CD14-positive monocyte (primary cell): ENCODE data around the gene PHF3. TPM values are rescaled to one million over a fixed set of nuclear protein-coding genes. Genes with fewer than 3 reads are reported as not detected.

Source experiments
- DNase-seq, 3 donors: peaks; one replicate each; pipeline ENCODE4 v3.0.0-alpha.2; 2011 to 2022
- H2AFZ ChIP-seq: 2 replicates; pipeline ENCODE4 v1.6.0; 2012; ENCODE audit warnings: mild to moderate bottlenecking, low read depth, low read length, inconsistent platforms; ENCODE audit not compliant: insufficient read depth, poor library complexity, severe bottlenecking
- H3K27ac ChIP-seq, 2 donors: 1 replicate in 1 of 2; 2 replicates in 1 of 2; pipeline ENCODE4 v1.5.1; 2012 to 2013; ENCODE audit warnings: low read length in 2 of 2, control low read depth in 1 of 2, inconsistent platforms in 1 of 2, low read depth in 1 of 2, mild to moderate bottlenecking in 1 of 2
- H3K27me3 ChIP-seq, 2 donors: one replicate each; pipeline versions ENCODE4 v1.6.0 to v1.6.1; 2011 to 2013; ENCODE audit warnings: low read length in 2 of 2; ENCODE audit not compliant: control insufficient read depth in 2 of 2, insufficient read depth in 2 of 2
- H3K36me3 ChIP-seq, 2 donors: replicated peaks in 1 of 2; 1 replicate in 1 of 2; 2 replicates in 1 of 2; pipeline versions ENCODE4 v1.5.1 to v1.6.1; 2012 to 2013; ENCODE audit warnings: low read length in 2 of 2, control low read depth in 1 of 2, inconsistent platforms in 1 of 2, mild to moderate bottlenecking in 1 of 2; ENCODE audit not compliant: insufficient read depth in 2 of 2, control insufficient read depth in 1 of 2
- H3K4me1 ChIP-seq, 2 donors: 1 replicate in 1 of 2; 2 replicates in 1 of 2; pipeline versions ENCODE4 v1.5.1 to v1.6.1; 2012 to 2013; ENCODE audit warnings: low read length in 2 of 2, control low read depth in 1 of 2, inconsistent platforms in 1 of 2, mild to moderate bottlenecking in 1 of 2, moderate library complexity in 1 of 2; ENCODE audit not compliant: insufficient read depth in 2 of 2, control insufficient read depth in 1 of 2
- H3K4me2 ChIP-seq: replicated peaks from 2 replicates; pipeline ENCODE3; 2012; ENCODE audit warnings: low read length, moderate library complexity, mild to moderate bottlenecking; ENCODE audit not compliant: poor library complexity, severe bottlenecking; ENCODE audit errors: extremely low read depth
- H3K4me3 ChIP-seq, 3 experiments: fragments of 200-600 bp in 1 of 3; sonication (generic) in 1 of 3; replicated peaks in 1 of 3; 1 replicate in 2 of 3; 2 replicates in 1 of 3; pipeline ENCODE4 v1.5.1; 2011 to 2013; ENCODE audit warnings: low read length in 3 of 3, mild to moderate bottlenecking in 3 of 3, control low read depth in 2 of 3, low read depth in 2 of 3, inconsistent platforms in 1 of 3, moderate library complexity in 1 of 3
- H3K79me2 ChIP-seq: 2 replicates; pipeline ENCODE4 v1.6.0; 2012; ENCODE audit warnings: mild to moderate bottlenecking, control low read depth, inconsistent platforms, low read length, moderate library complexity; ENCODE audit not compliant: insufficient read depth
- H3K9ac ChIP-seq: 2 replicates; pipeline ENCODE4 v1.6.0; 2017; ENCODE audit warnings: low read length, mild to moderate bottlenecking; ENCODE audit not compliant: insufficient read depth, poor library complexity, severe bottlenecking
- H3K9me3 ChIP-seq, 2 donors: replicated peaks in 1 of 2; 1 replicate in 1 of 2; 2 replicates in 1 of 2; pipeline versions ENCODE4 v1.5.1 to v1.6.1; 2012 to 2013; ENCODE audit warnings: low read length in 2 of 2, control low read depth in 1 of 2; ENCODE audit not compliant: control insufficient read depth in 1 of 2, insufficient read depth in 1 of 2
- H4K20me1 ChIP-seq: 2 replicates; pipeline ENCODE4 v1.6.0; 2012; ENCODE audit warnings: mild to moderate bottlenecking, low read length, control low read depth, moderate library complexity; ENCODE audit not compliant: insufficient read depth
- H3K27ac Mint-ChIP-seq, 7 donors: one replicate each; pipeline ENCODE4 v1.8.0; 2020; ENCODE audit warnings: mild to moderate bottlenecking in 7 of 7, mixed read lengths in 7 of 7, moderate library complexity in 6 of 7, inconsistent platforms in 2 of 7
- H3K27me3 Mint-ChIP-seq, 3 donors: one replicate each; pipeline ENCODE4 v1.8.0; 2021 to 2022; ENCODE audit warnings: low read depth in 3 of 3, mild to moderate bottlenecking in 3 of 3, mixed read lengths in 3 of 3, moderate library complexity in 3 of 3, inconsistent platforms in 1 of 3
- H3K36me3 Mint-ChIP-seq, 2 donors: one replicate each; pipeline ENCODE4 v1.8.0; 2020; ENCODE audit warnings: mixed read lengths in 2 of 2, inconsistent platforms in 1 of 2, mild to moderate bottlenecking in 1 of 2
- H3K4me1 Mint-ChIP-seq: one replicate; pipeline ENCODE4 v1.8.0; 2020; ENCODE audit warnings: mild to moderate bottlenecking, mixed read lengths
- H3K4me3 Mint-ChIP-seq, 2 donors: one replicate each; pipeline ENCODE4 v1.8.0; 2020; ENCODE audit warnings: mild to moderate bottlenecking in 2 of 2, mixed read lengths in 2 of 2, moderate library complexity in 1 of 2
- H3K9me3 Mint-ChIP-seq, 7 donors: one replicate each; pipeline ENCODE4 v1.8.0; 2020 to 2022; ENCODE audit warnings: mixed read lengths in 7 of 7, mild to moderate bottlenecking in 6 of 7, moderate library complexity in 6 of 7, inconsistent platforms in 2 of 7
- CTCF ChIP-seq: fragments of 200-600 bp; IDR thresholded peaks from one replicate; pipeline ENCODE4 v1.8.0; 2022; ENCODE audit warnings: antibody characterized with exemption, mild to moderate bottlenecking
- WGBS: methylation state at CpG from one replicate; pipeline ENCODE4 v1.1.5; 2013; ENCODE audit warnings: missing lambda C conversion rate; ENCODE audit not compliant: insufficient coverage; 5-methylcytosine and 5-hydroxymethylcytosine counted together
- intact Hi-C, 2 donors: fragments of 100-400 bp; cut with micrococcal nuclease; formaldehyde crosslinking; loops; one replicate each; pipeline versions ENCODE4 v1.15.0 to v1.15.1; 2023
- polyA minus RNA-seq: library from RNA; depleted of rRNA, polyadenylated mRNA; stranded (reverse); fragments of >200 nt; gene quantifications from 2 replicates; pipeline ENCODE4 v1.2.3, GENCODE V29; 2012
- polyA plus RNA-seq, 3 donors: library from polyadenylated mRNA; depleted of rRNA in 1 of 3; unstranded in 2 of 3; stranded (reverse) in 1 of 3; fragments of 300-500 nt in 2 of 3; fragments of >200 nt in 1 of 3; fragmentation: Illumina TruSeq in 2 of 3; gene quantifications; 1 replicate in 2 of 3; 2 replicates in 1 of 3; pipeline ENCODE4 v1.2.3, GENCODE V29; 2012 to 2021
- total RNA-seq, 12 experiments: library from RNA in 1 of 12; stranded (reverse) in 1 of 12; fragments of 120-200 nt in 1 of 12; gene quantifications; one replicate each; pipeline ENCODE4 v1.2.4 and lab custom pipeline; 2013 to 2026; ENCODE audit warnings: mixed read lengths in 6 of 12, inconsistent platforms in 1 of 12

Gene PHF3
- 69.7 TPM for total RNA-seq (2013)
- polyA plus RNA-seq (10 to 100 TPM in 2 of 3 donors, 1 to 10 TPM in 1; 5.4 to 13.8 (median 13.0) TPM), polyA minus RNA-seq (30.5 and 45.1 TPM in 2 replicates), total RNA-seq (lab: John Stamatoyannopoulos, UW) (78.3 to 255 (median 189) reads per million in 11 experiments)

GRCh38 chr6:63635588-63636517, at the start of gene PHF3:
Gene PHF3 (plus strand): TSS chr6:63635802. CDS start chr6:63646552, 10,750 bp downstream.
- TF ChIP-seq CTCF, result no peak
- intact Hi-C loops, result loop anchor here (2.0 to 10.0 kb wide), 3 partner anchors 49 to 63 kb away; partner anchors contain the start of genes LOC128125822 (in 2 of the 2) and PTP4A1 (in 2 of the 2)
- peak within 1 kb of the TSS; percentile 97 to 98 for H3K4me3 Mint-ChIP-seq
- peak within 1 kb of the TSS; percentile 90 for H3K4me2 ChIP-seq
- peaks cover 0 to 2% (median 0%) of the 10 kb centered on the region in 3 donors for H3K27me3 Mint-ChIP-seq
- H3K79me2 ChIP-seq, result peaks cover 52% of the 10 kb centered on the region
- no peaks in the 10 kb centered on the region for H3K27me3 ChIP-seq
- H3K9me3 Mint-ChIP-seq, result no peaks in the 10 kb centered on the region
- H3K9ac ChIP-seq, result peak within 1 kb of the TSS; percentile 98
- peak within 1 kb of the TSS; percentile 85 to 96 (median 90) for H3K4me3 ChIP-seq
- H2AFZ ChIP-seq, result peak within 1 kb of the TSS; percentile 92
- H3K9me3 ChIP-seq, result no peaks in the 10 kb centered on the region
- peak; percentile 79 to 87 (median 83) for DNase-seq
- H3K36me3 Mint-ChIP-seq, result peaks cover 0 to 2% of the 10 kb centered on the region in 2 donors
- peaks cover 25 to 56% of the 10 kb centered on the region in 2 donors for H3K4me1 ChIP-seq
- peaks cover 54% of the 10 kb centered on the region for H3K4me1 Mint-ChIP-seq
- WGBS, result under 1% methylated on average over 122 of the region's 126 CpGs
- H3K27ac ChIP-seq, result peak within 1 kb of the TSS; percentile 96 to 97
- H4K20me1 ChIP-seq, result peaks cover 41% of the 10 kb centered on the region
- H3K27ac Mint-ChIP-seq, result peak within 1 kb of the TSS; percentile 91 to 98 (median 95)
- H3K36me3 ChIP-seq, result no peaks in the 10 kb centered on the region

GRCh38 chr6:63589952-63590411, 45.6 kb upstream of the PHF3 start:
- no peak overlapping the region for H3K27ac Mint-ChIP-seq
- no peak overlapping the region for H3K27ac ChIP-seq
- no peaks in the 10 kb centered on the region for H4K20me1 ChIP-seq
- no peaks in the 10 kb centered on the region for H3K9me3 Mint-ChIP-seq
- no peaks in the 10 kb centered on the region for H3K4me1 Mint-ChIP-seq
- intact Hi-C loops, result loop anchor here in 1 of 2 donors (10.0 kb wide), 1 partner anchor 95 kb away; no protein-coding TSS in a partner anchor
- no peak overlapping the region for H2AFZ ChIP-seq
- no peaks in the 10 kb centered on the region for H3K9me3 ChIP-seq
- H3K4me3 Mint-ChIP-seq, result no peak overlapping the region
- H3K9ac ChIP-seq, result no peak overlapping the region
- H3K27me3 ChIP-seq, result no peaks in the 10 kb centered on the region
- no peak for DNase-seq
- no peak overlapping the region for H3K4me3 ChIP-seq
- H3K36me3 ChIP-seq, result no peaks in the 10 kb centered on the region
- H3K27me3 Mint-ChIP-seq, result peaks cover 2 to 5% (median 3%) of the 10 kb centered on the region in 3 donors
- no peaks in the 10 kb centered on the region for H3K79me2 ChIP-seq
- whole genome bisulfite sequencing, result 100% methylated on average over 1 of the region's 2 CpGs
- H3K4me2 ChIP-seq, result no peak overlapping the region
- no peak for TF ChIP-seq CTCF
- no peaks in the 10 kb centered on the region for H3K4me1 ChIP-seq
- no peaks in the 10 kb centered on the region for H3K36me3 Mint-ChIP-seq
